ENCODE measurements around the gene SORCS2. TPM values are rescaled to one million over a fixed set of nuclear protein-coding genes. Genes with fewer than 3 reads are reported as not detected.
A peak's percentile ranks its signal among the peaks of the same experiment; 100 is the strongest.

The SORCS2 gene
- total RNA-seq, 1 donor from 2014 or later: 13.8 TPM

GRCh38 chr4:7689773-7690693, 497.7 kb downstream of the SORCS2 start:
- no peak for TF ChIP-seq CTCF (IDR thresholded peaks at IDR 0.05; ENCODE audit: insufficient read depth, low read depth, low read length)
- Mint-ChIP-seq H3K36me3 (ENCODE audit: low read depth, unreplicated experiment) (peaks cover 28% of the 10 kb centered on the region), H3K9me3 (ENCODE audit: unreplicated experiment) (peaks cover 7% of the 10 kb centered on the region), H3K4me1 (ENCODE audit: low read depth, unreplicated experiment) (no peaks in the 10 kb centered on the region), H3K27ac (ENCODE audit: unreplicated experiment) (no peak overlapping the region), H3K27me3 (ENCODE audit: low read depth, unreplicated experiment) (peaks cover 61% of the 10 kb centered on the region), H3K4me3 (ENCODE audit: unreplicated experiment) (no peak overlapping the region)
- H3K27ac ChIP-seq (ENCODE audit: low read depth, low read length): no peak overlapping the region
- H3K9me3 ChIP-seq (ENCODE audit: insufficient read depth, low read depth, low read length): no peaks in the 10 kb centered on the region
- H2AFZ ChIP-seq (ENCODE audit: low read depth, low read length): no peak overlapping the region
- no peaks in the 10 kb centered on the region for H3K4me1 ChIP-seq (ENCODE audit: insufficient read depth, low read length)
- DNase-seq (ENCODE audit: low read depth) (no peak), FAIRE-seq (no peak)
- H3K9ac ChIP-seq (ENCODE audit: low read length): no peak overlapping the region
- H3K79me2 ChIP-seq (ENCODE audit: insufficient read depth, low read length): no peaks in the 10 kb centered on the region
- H3K36me3 ChIP-seq (ENCODE audit: insufficient read depth, low read length): no peaks in the 10 kb centered on the region
- H3K27me3 ChIP-seq (ENCODE audit: insufficient read depth, low read length): no peaks in the 10 kb centered on the region
- no peaks in the 10 kb centered on the region for H4K20me1 ChIP-seq (ENCODE audit: insufficient read depth, low read length)
- H3K4me2 ChIP-seq (ENCODE audit: low read length): no peak overlapping the region
- no peak overlapping the region for H3K4me3 ChIP-seq (ENCODE audit: insufficient read depth, low read depth, low read length)

- Histone ChIP-seq H3K79me2 (ENCODE audit: insufficient read depth, low read length) (no peaks in the 10 kb centered on the region), H3K36me3 (ENCODE audit: insufficient read depth, low read length) (no peaks in the 10 kb centered on the region), H2AFZ (ENCODE audit: low read depth, low read length) (no peak overlapping the region), H3K4me1 (ENCODE audit: insufficient read depth, low read length) (no peaks in the 10 kb centered on the region), H3K9me3 (ENCODE audit: insufficient read depth, low read depth, low read length) (no peaks in the 10 kb centered on the region), H3K9ac (ENCODE audit: low read length) (no peak overlapping the region), H3K4me2 (ENCODE audit: low read length) (no peak overlapping the region), H4K20me1 (ENCODE audit: insufficient read depth, low read length) (no peaks in the 10 kb centered on the region), H3K27ac (ENCODE audit: low read depth, low read length) (no peak overlapping the region), H3K27me3 (ENCODE audit: insufficient read depth, low read length) (no peaks in the 10 kb centered on the region), H3K4me3 (ENCODE audit: insufficient read depth, low read depth, low read length) (no peak overlapping the region)
- Mint-ChIP-seq H3K9me3 (ENCODE audit: unreplicated experiment) (peaks cover 7% of the 10 kb centered on the region), H3K27me3 (ENCODE audit: low read depth, unreplicated experiment) (peaks cover 54% of the 10 kb centered on the region), H3K4me1 (ENCODE audit: low read depth, unreplicated experiment) (no peaks in the 10 kb centered on the region), H3K4me3 (ENCODE audit: unreplicated experiment) (no peak overlapping the region), H3K27ac (ENCODE audit: unreplicated experiment) (no peak overlapping the region), H3K36me3 (ENCODE audit: low read depth, unreplicated experiment) (peaks cover 27% of the 10 kb centered on the region)
- no peak for DNase-seq (ENCODE audit: low read depth)
- TF ChIP-seq CTCF (IDR thresholded peaks at IDR 0.05; ENCODE audit: insufficient read depth, low read depth, low read length) (no peak), EZH2 (IDR thresholded peaks at IDR 0.05; ENCODE audit: insufficient read depth, low read length) (no peak)
- FAIRE-seq: no peak
Measured at GRCh38 chr4:7691061-7691460, 498.7 kb downstream of the SORCS2 start.

GRCh38 chr4:7691982-7692381, 499.6 kb downstream of the SORCS2 start:
- peak; percentile 14 for DNase-seq (ENCODE audit: low read depth)
- Histone ChIP-seq H3K36me3 (ENCODE audit: insufficient read depth, low read length) (no peaks in the 10 kb centered on the region), H3K79me2 (ENCODE audit: insufficient read depth, low read length) (no peaks in the 10 kb centered on the region), H3K27me3 (ENCODE audit: insufficient read depth, low read length) (no peaks in the 10 kb centered on the region), H3K9me3 (ENCODE audit: insufficient read depth, low read depth, low read length) (no peaks in the 10 kb centered on the region), H2AFZ (ENCODE audit: low read depth, low read length) (no peak overlapping the region), H3K27ac (ENCODE audit: low read depth, low read length) (no peak overlapping the region), H3K4me1 (ENCODE audit: insufficient read depth, low read length) (no peaks in the 10 kb centered on the region), H3K4me2 (ENCODE audit: low read length) (no peak overlapping the region), H4K20me1 (ENCODE audit: insufficient read depth, low read length) (no peaks in the 10 kb centered on the region), H3K9ac (ENCODE audit: low read length) (no peak overlapping the region), H3K4me3 (ENCODE audit: insufficient read depth, low read depth, low read length) (no peak overlapping the region)
- peaks cover 27% of the 10 kb centered on the region for H3K36me3 Mint-ChIP-seq (ENCODE audit: low read depth, unreplicated experiment)
- no peak overlapping the region for H3K27ac Mint-ChIP-seq (ENCODE audit: unreplicated experiment)
- no peak for FAIRE-seq
- peaks cover 58% of the 10 kb centered on the region for H3K27me3 Mint-ChIP-seq (ENCODE audit: low read depth, unreplicated experiment)
- no peak overlapping the region for H3K4me3 Mint-ChIP-seq (ENCODE audit: unreplicated experiment)
- H3K9me3 Mint-ChIP-seq (ENCODE audit: unreplicated experiment): peaks cover 7% of the 10 kb centered on the region
- no peaks in the 10 kb centered on the region for H3K4me1 Mint-ChIP-seq (ENCODE audit: low read depth, unreplicated experiment)
- TF ChIP-seq EZH2 (IDR thresholded peaks at IDR 0.05; ENCODE audit: insufficient read depth, low read length): no peak
- TF ChIP-seq CTCF (IDR thresholded peaks at IDR 0.05; ENCODE audit: insufficient read depth, low read depth, low read length): no peak

All from astrocyte (in vitro differentiated cells and primary cell).